Measurements from ENCODE around the gene SLC23A3. TPM values are rescaled to one million over a fixed set of nuclear protein-coding genes. Genes with fewer than 3 reads are reported as not detected.
"Not testable (repeated sequence)": the region's sequence is repeated elsewhere in the genome, so short reads cannot be mapped to it uniquely, and the experiment has no call there.

Gene SLC23A3
- total RNA-seq, 2 experiments from 2014 or later, result 2.7 to 6.7 TPM

DNA sequence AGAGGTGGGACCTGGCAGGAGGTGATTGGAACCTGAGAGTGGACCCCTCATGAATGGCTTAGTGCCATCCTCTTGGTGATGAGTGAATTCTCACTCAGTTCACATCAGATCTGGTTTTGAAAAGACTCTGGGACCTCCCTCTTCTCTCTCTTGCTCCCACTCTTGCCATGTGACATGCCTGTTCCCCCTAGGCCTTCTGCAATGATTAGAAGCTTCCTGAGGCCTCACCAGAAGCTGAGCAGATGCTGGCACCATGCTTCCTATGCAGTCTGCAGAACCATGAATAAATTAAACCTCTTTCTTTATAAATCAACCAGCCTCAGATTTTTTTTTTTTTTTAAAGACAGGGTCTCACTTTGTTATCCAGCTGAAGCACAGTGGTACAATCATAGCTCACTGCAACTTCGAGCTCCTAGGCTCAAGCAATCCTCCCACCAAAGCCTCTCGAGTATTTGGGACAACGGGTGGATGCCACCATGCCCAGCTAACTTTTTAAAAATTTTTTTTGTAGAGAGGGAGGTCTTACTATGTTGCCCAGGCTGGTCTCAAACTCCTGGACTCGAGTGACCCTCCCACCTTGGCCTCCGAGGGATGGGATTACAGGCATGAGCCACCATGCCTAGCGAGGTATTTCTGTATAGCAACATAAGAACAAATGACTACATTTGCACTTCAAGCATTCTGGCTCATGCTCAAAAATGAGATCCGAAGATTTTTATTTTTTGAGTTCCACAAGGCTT lies 34.8 kb upstream of the SLC23A3 start:
- H3K4me1 ChIP-seq (ENCODE audit: insufficient read depth, low read length, poor library complexity, severe bottlenecking), result peaks cover 17% of the 10 kb centered on the region
- BruUV-seq (replicated peaks), result no TSS peak
- H3K9me3 ChIP-seq (ENCODE audit: low read length), result peaks cover 8% of the 10 kb centered on the region; the same call in 1 of the 2 replicates
- no peak overlapping the region for H3K27ac ChIP-seq (ENCODE audit: low read depth, low read length, poor library complexity, severe bottlenecking)
- no peak overlapping the region for H3K4me3 ChIP-seq (ENCODE audit: low read depth, low read length, poor library complexity, severe bottlenecking)
- H3K79me2 ChIP-seq (ENCODE audit: insufficient read depth, low read depth, low read length), result peaks cover 4% of the 10 kb centered on the region; the same call in 1 of the 2 replicates
- H3K36me3 ChIP-seq (ENCODE audit: insufficient read depth, low read length), result peaks cover 20% of the 10 kb centered on the region
- CTCF ChIA-PET (ENCODE audit: unreplicated experiment), result no interaction called here
- H4K20me1 ChIP-seq (ENCODE audit: insufficient read depth, low read length), result no peaks in the 10 kb centered on the region
- no peak for DNase-seq (ENCODE audit: low spot score)
- no peaks in the 10 kb centered on the region for H3K9me2 ChIP-seq (ENCODE audit: insufficient read depth, low read length)
- POLR2A ChIA-PET, result interaction anchor here (0.5 to 1.3 kb wide), 4 partner anchors 22 to 974 kb away, joined by 3 to 8 read pairs (median 6); no protein-coding TSS in a partner anchor
- intact Hi-C loops (cut with micrococcal nuclease; ENCODE audit: unreplicated experiment), result no loop called here
- no peak for TF ChIP-seq EZH2phosphoT487 (IDR thresholded peaks at IDR 0.05; ENCODE audit: borderline replicate concordance, low read depth, low read length)
- TF ChIP-seq, protein P1, sequence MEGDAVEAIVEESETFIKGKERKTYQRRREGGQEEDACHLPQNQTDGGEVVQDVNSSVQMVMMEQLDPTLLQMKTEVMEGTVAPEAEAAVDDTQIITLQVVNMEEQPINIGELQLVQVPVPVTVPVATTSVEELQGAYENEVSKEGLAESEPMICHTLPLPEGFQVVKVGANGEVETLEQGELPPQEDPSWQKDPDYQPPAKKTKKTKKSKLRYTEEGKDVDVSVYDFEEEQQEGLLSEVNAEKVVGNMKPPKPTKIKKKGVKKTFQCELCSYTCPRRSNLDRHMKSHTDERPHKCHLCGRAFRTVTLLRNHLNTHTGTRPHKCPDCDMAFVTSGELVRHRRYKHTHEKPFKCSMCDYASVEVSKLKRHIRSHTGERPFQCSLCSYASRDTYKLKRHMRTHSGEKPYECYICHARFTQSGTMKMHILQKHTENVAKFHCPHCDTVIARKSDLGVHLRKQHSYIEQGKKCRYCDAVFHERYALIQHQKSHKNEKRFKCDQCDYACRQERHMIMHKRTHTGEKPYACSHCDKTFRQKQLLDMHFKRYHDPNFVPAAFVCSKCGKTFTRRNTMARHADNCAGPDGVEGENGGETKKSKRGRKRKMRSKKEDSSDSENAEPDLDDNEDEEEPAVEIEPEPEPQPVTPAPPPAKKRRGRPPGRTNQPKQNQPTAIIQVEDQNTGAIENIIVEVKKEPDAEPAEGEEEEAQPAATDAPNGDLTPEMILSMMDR (conservative IDR thresholded peaks at IDR 0.05; ENCODE audit: low read length), result no peak
- no peak overlapping the region for H3K4me2 ChIP-seq (ENCODE audit: low read length)
- H2AFZ ChIP-seq (ENCODE audit: low read length), result no peak overlapping the region

DNA sequence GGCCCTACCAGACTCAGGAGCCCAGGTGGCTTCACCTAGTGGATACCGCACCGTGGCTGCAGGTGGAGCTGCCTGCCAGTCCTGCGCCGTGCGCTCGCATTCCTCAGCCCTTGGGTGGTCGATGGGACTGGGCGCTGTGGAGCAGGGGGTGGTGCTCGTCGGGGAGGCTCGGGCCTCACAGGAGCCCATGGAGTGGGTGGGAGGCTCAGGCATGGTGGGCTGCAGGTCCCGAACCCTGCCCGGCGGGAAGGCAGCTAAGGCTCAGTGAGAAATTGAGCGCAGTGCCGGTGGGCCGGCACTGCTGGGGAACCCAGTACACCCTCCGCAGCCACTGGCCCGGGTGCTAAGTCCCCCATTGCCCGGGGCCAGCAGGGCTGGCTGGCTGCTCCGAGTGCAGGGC lies 31.5 kb upstream of the SLC23A3 start:
- CTCF ChIA-PET (ENCODE audit: unreplicated experiment); H4K20me1 ChIP-seq (ENCODE audit: insufficient read depth, low read length); DNase-seq (ENCODE audit: low spot score); H2AFZ ChIP-seq (ENCODE audit: low read length); H3K9me3 ChIP-seq (ENCODE audit: low read length); H3K9me2 ChIP-seq (ENCODE audit: insufficient read depth, low read length); H3K4me1 ChIP-seq (ENCODE audit: insufficient read depth, low read length, poor library complexity, severe bottlenecking); H3K36me3 ChIP-seq (ENCODE audit: insufficient read depth, low read length); H3K27ac ChIP-seq (ENCODE audit: low read depth, low read length, poor library complexity, severe bottlenecking); BruUV-seq (replicated peaks); H3K4me2 ChIP-seq (ENCODE audit: low read length); intact Hi-C loops (cut with micrococcal nuclease; ENCODE audit: unreplicated experiment); H3K79me2 ChIP-seq (ENCODE audit: insufficient read depth, low read depth, low read length); H3K4me3 ChIP-seq (ENCODE audit: low read depth, low read length, poor library complexity, severe bottlenecking): not testable (repeated sequence)
- POLR2A ChIA-PET, result interaction anchor here (1.6 kb wide), 1 partner anchor 16 kb away, joined by 4 read pairs; no protein-coding TSS in a partner anchor

DNA sequence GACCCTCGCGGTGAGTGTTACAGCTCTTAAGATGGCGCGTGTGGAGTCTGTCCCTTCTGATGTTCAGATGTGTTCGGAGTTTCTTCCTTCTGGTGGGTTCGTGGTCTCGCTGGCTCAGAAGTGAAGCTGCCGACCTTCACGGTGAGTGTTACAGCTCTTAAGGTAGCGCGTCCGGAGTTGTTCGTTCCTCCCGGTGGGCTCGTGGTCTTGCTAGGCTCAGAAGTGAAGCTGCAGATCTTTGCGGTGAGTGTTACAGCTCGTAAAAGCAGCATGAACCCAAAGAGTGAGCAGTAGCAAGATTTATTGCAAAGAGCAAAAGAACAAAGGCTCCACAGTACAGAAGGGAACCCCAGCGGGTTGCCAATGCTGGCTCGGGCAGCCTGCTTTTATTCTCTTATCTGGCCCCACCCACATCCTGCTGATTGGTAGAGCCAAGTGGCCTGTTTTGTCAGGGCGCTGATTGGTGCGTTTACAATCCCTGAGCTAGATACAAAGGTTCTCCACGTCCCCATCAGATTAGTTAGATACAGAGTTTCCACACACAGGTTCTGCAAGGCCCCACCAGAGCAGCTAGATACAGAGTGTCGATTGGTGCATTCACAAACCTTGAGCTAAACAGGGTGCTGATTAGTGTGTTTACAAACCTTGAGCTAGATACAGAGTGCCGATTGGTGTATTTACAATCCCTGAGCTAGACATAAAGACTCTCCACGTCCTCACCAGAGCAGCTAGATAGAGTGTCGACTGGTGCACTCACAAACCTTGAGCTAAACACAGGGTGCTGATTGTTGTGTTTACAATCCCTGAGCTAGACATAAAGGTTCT lies 30.9 kb upstream of the SLC23A3 start:
- H3K4me1 ChIP-seq (ENCODE audit: insufficient read depth, low read length, poor library complexity, severe bottlenecking); H3K9me2 ChIP-seq (ENCODE audit: insufficient read depth, low read length); H3K4me2 ChIP-seq (ENCODE audit: low read length); H3K27ac ChIP-seq (ENCODE audit: low read depth, low read length, poor library complexity, severe bottlenecking); H3K9me3 ChIP-seq (ENCODE audit: low read length); H3K79me2 ChIP-seq (ENCODE audit: insufficient read depth, low read depth, low read length); intact Hi-C loops (cut with micrococcal nuclease; ENCODE audit: unreplicated experiment); H3K36me3 ChIP-seq (ENCODE audit: insufficient read depth, low read length); H2AFZ ChIP-seq (ENCODE audit: low read length); BruUV-seq (replicated peaks); H3K4me3 ChIP-seq (ENCODE audit: low read depth, low read length, poor library complexity, severe bottlenecking); DNase-seq (ENCODE audit: low spot score); H4K20me1 ChIP-seq (ENCODE audit: insufficient read depth, low read length): not testable (repeated sequence)
- POLR2A ChIA-PET, result interaction anchor here (0.9 to 1.6 kb wide), 3 partner anchors 9 to 24 kb away, joined by 4 to 5 read pairs (median 4); partner anchors contain the start of gene CNPPD1
- CTCF ChIA-PET (ENCODE audit: unreplicated experiment), result interaction anchor here (0.6 kb wide), 1 partner anchor 19 kb away, joined by 3 read pairs; no protein-coding TSS in a partner anchor

Data from OCI-LY7 (cell line).